Measurements from ENCODE around the gene GYG1. TPM values are rescaled to one million over a fixed set of nuclear protein-coding genes. Genes with fewer than 3 reads are reported as not detected.

The GYG1 gene
- total RNA-seq, 2 experiments from 2014 or later: 71.3 to 74.0 TPM

DNA sequence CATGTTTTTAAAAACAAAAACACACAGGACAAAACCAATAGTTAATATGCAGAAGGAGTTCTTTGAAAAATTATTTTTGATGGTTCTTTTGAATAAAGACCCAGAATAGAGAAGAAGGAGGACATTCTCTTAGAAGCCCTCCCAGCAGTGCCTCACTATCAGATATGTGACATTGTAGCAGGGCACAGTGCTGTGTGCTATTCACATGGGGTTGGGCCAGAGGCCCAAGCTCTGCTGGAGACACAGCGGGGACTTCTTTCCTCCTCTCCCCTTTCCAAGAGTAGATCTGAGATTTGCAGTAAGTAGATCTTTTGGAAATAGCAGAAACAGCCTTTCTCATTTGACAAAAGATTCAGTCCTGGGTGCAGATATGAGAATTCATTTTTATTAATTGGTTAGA lies 6.3 kb downstream of the GYG1 start:
- ATAC-seq (no peak), DNase-seq (no peak)
- CTCF ChIA-PET: interaction anchor here (1.0 kb wide), 1 partner anchor 9 kb away, joined by 3 read pairs; no protein-coding TSS in a partner anchor
- no peak overlapping the region for H3K4me3 Mint-ChIP-seq
- peaks cover 85% of the 10 kb centered on the region for H3K4me1 Mint-ChIP-seq
- H3K27ac Mint-ChIP-seq: peak overlapping the region; percentile 91
- H3K9me3 Mint-ChIP-seq (ENCODE audit: low read depth): no peaks in the 10 kb centered on the region
- no peaks in the 10 kb centered on the region for H3K27me3 Mint-ChIP-seq
- peaks cover 79% of the 10 kb centered on the region for H3K36me3 Mint-ChIP-seq

DNA sequence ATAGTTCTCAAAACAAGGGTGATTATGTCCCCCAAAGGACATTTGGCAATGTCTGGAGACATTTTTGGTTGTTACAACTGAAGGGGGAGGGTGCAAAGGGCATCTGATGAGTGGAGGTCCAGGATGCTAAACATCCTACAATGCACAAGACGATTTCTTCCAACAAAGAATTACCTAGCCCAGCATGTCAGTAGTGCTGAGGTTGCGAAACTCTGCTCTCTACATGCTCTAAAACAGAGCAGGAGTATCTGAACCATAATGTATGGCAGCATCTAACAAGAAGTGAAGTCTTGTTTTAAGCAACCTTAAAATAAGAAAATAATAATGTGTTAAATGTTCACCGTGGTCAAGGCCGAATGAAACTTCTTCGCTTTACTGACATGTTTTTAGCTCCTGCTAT lies 7.0 kb downstream of the GYG1 start:
- CTCF ChIA-PET: interaction anchor here (1.0 to 2.8 kb wide), 4 partner anchors 8 to 43 kb away, joined by 3 to 15 read pairs (median 3); no protein-coding TSS in a partner anchor
- Mint-ChIP-seq H3K27me3 (no peaks in the 10 kb centered on the region), H3K9me3 (ENCODE audit: low read depth) (no peaks in the 10 kb centered on the region), H3K4me3 (peak overlapping the region; percentile 64), H3K4me1 (peaks cover 79% of the 10 kb centered on the region), H3K36me3 (peaks cover 76% of the 10 kb centered on the region), H3K27ac (peak overlapping the region; percentile 91)
- ATAC-seq: no peak
- DNase-seq: no peak

DNA sequence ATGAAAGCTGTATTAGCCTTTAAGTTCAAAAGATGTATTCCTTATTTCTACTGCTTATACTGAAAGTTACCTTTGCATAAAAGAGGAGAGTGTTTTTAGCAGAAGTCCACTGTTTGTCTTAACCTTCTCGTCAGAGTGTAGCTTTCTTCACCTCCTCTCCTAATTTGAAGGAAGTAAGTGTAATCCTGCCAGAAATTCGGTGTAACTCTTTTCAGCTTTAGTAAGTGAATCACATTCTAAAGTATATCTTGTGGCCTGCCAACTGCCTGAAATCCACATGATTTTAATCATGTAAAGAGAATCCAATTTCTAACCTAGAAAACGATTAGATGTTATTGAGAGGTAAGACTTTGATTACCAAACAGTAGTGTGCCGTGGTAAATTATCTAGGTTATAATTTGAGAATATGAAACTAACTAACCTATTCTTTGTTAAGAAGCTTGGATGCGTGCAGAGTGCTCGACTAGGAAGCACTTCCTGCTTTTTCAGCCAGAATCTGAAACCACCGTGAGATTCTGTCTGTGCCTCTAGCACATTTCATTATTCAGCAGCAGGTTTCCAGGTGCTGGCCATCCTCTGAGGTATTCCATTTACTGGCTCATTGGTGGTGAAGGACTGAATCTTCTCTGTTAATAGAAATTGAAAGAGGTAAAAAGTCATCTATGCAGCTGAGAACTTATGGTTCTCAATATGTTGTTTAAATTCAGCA lies 7.5 kb downstream of the GYG1 start:
- CTCF ChIA-PET: interaction anchor here (1.0 to 2.8 kb wide), 4 partner anchors 8 to 44 kb away, joined by 3 to 15 read pairs (median 3); no protein-coding TSS in a partner anchor
- Mint-ChIP-seq H3K4me3 (peak overlapping the region; percentile 64), H3K4me1 (peaks cover 79% of the 10 kb centered on the region)

DNA sequence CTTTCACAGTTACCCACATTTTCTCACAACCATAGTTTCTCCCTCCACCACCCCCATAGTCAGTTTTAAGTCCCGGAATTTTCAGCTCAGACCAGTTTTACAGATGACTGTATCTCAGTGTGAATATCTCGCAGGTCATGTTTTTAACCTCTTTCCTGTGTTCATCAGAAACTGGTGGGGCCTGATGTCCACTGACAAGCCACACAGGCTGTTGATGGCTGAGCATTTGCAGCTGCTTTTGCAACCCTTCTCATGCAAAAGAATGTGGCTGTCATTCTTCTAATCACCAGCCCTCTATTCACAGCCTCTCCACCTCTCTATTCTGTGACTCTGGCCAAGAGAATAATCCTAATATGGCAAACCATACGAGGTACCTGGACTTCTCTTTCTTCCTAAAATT lies 8.5 kb downstream of the GYG1 start:
- no peak for DNase-seq
- H3K4me3 Mint-ChIP-seq: peak overlapping the region; percentile 49
- no peaks in the 10 kb centered on the region for H3K9me3 Mint-ChIP-seq (ENCODE audit: low read depth)
- peak overlapping the region; percentile 80 for H3K27ac Mint-ChIP-seq
- peaks cover 72% of the 10 kb centered on the region for H3K36me3 Mint-ChIP-seq
- H3K27me3 Mint-ChIP-seq: no peaks in the 10 kb centered on the region
- H3K4me1 Mint-ChIP-seq: peaks cover 81% of the 10 kb centered on the region
- CTCF ChIA-PET: interaction anchor here (1.4 to 5.6 kb wide), 3 partner anchors 9 to 130 kb away, joined by 3 to 31 read pairs (median 15); partner anchors contain the start of genes GYG1 and HPS3
- no peak for ATAC-seq

More for the DNA sequence above, 7.5 kb downstream of the GYG1 start:
- Mint-ChIP-seq H3K27ac (peak overlapping the region; percentile 91), H3K9me3 (ENCODE audit: low read depth) (no peaks in the 10 kb centered on the region), H3K27me3 (no peaks in the 10 kb centered on the region), H3K36me3 (peaks cover 73% of the 10 kb centered on the region)
- DNase-seq: peak; percentile 62
- ATAC-seq: peak; percentile 74

DNA sequence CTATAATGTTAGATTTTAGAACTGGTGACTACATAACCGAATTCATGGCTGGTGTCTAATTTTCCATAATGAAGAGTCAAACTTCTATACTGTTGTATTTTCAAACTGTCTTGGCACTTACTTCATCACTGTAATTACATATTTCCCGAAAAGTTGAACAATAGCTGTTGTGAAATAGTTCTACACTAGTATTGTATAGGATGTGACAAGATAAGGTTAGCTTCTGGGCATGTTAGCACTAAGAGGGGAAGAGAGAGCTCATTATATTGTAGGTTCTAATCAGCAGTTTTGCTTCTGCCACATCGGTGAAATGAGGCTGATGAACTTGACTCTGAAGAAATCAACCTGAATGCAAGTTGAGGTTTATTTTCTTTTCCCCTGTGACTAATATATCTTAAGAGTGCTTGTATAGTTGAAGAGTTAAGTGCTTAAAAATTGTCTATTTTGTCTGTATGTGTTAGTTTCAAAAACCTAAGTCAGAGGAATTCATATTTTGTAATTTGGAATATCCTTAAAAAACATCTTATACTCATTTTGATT lies 8.9 kb downstream of the GYG1 start:
- no peak for ATAC-seq
- CTCF ChIA-PET: interaction anchor here (0.7 to 5.6 kb wide), 4 partner anchors 9 to 129 kb away, joined by 3 to 31 read pairs (median 9); partner anchors contain the start of genes GYG1 and HPS3
- H3K36me3 Mint-ChIP-seq: peaks cover 68% of the 10 kb centered on the region
- no peaks in the 10 kb centered on the region for H3K9me3 Mint-ChIP-seq (ENCODE audit: low read depth)
- peaks cover 77% of the 10 kb centered on the region for H3K4me1 Mint-ChIP-seq
- no peak for DNase-seq
- peak overlapping the region; percentile 49 for H3K4me3 Mint-ChIP-seq
- peak overlapping the region; percentile 80 for H3K27ac Mint-ChIP-seq
- H3K27me3 Mint-ChIP-seq: no peaks in the 10 kb centered on the region

DNA sequence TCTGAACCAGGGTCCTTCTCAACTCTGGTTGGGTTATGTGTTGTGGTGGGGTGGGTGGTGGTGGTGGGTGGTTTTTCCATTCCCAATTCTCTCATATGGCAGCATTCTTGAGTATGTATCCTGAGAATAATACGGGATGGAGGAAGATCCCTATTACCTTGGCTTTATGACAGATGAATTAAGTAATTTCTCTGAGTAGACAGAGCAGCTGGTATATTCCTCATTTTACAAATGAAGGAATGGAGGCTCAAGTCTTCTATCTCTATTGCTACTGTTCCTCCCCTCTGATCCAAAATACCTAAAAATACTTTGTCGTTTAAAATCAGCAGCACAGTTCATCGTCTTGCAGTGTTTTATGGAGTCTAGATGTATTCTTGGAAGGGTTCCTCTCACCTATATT lies 10.4 kb downstream of the GYG1 start:
- Mint-ChIP-seq H3K27ac (no peak overlapping the region), H3K36me3 (peaks cover 64% of the 10 kb centered on the region), H3K4me3 (no peak overlapping the region), H3K27me3 (no peaks in the 10 kb centered on the region), H3K9me3 (ENCODE audit: low read depth) (no peaks in the 10 kb centered on the region), H3K4me1 (peaks cover 72% of the 10 kb centered on the region)
- CTCF ChIA-PET: interaction anchor here (0.9 to 5.6 kb wide), 3 partner anchors 11 to 39 kb away, joined by 3 to 31 read pairs (median 4); partner anchors contain the start of gene GYG1
- no peak for DNase-seq
- ATAC-seq: no peak

DNA sequence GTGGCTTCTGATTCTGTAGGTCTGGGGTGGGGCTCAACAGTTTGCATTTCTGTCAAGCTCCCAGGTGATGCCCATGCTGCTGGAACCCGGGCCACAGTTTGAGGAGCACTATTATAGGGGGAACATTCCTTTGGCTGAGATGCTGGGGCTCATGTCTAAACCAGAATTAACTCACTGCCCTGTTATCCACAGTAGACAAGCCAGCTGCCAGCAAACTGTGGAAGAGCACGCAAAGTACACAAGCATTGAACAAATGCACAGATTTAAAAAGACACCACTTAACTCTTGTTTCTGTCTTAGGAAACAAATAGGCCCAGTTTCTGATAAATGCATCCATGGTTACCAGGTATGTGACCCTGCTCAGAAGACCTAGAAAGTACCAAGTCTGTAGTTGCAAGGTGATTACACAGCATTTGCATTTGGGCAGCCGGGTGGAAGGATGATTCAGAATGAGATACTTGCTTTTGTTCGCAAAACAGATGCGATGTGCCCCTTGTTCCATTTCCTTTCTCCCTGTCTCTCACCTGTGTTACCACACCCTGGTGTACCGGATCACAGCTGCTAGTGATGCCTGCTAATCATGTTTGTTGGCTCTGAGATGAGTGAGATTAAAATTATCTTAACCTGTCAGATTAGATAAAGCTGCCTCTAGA lies 12.4 kb downstream of the GYG1 start:
- Mint-ChIP-seq H3K27ac (peak overlapping the region; percentile 41), H3K4me3 (no peak overlapping the region), H3K9me3 (ENCODE audit: low read depth) (no peaks in the 10 kb centered on the region), H3K27me3 (no peaks in the 10 kb centered on the region), H3K36me3 (peaks cover 65% of the 10 kb centered on the region), H3K4me1 (peaks cover 69% of the 10 kb centered on the region)
- CTCF ChIA-PET: interaction anchor here (5.6 kb wide), 1 partner anchor 13 kb away, joined by 31 read pairs; the partner anchor contains the start of gene GYG1
- peak; percentile 71 for DNase-seq
- ATAC-seq: peak; percentile 67

DNA sequence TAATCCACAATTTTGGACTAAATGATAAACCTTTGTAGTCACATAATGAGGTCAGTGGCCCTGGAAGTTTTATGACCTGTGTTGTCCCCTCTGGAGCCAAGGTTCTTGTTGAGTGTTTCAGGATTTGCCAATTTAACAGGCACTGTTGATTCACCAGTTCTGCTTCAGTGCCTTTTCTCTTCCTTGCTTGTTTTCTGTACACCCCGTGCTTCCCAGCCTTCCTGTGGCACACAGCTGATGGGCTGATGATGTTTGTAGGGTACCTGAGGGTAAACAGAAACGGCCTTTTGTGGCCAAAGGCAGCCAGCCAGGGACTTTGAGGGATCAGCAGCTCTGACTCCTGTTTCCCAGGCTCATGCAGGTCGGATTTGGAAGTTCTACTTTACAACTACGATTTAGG lies 13.3 kb downstream of the GYG1 start:
- H3K4me1 Mint-ChIP-seq: peaks cover 70% of the 10 kb centered on the region
- DNase-seq (no peak), ATAC-seq (no peak)
- H3K9me3 Mint-ChIP-seq (ENCODE audit: low read depth): no peaks in the 10 kb centered on the region
- H3K4me3 Mint-ChIP-seq: no peak overlapping the region
- no peak overlapping the region for H3K27ac Mint-ChIP-seq
- CTCF ChIA-PET: interaction anchor here (5.6 kb wide), 1 partner anchor 14 kb away, joined by 31 read pairs; the partner anchor contains the start of gene GYG1
- H3K36me3 Mint-ChIP-seq: peaks cover 65% of the 10 kb centered on the region
- no peaks in the 10 kb centered on the region for H3K27me3 Mint-ChIP-seq

DNA sequence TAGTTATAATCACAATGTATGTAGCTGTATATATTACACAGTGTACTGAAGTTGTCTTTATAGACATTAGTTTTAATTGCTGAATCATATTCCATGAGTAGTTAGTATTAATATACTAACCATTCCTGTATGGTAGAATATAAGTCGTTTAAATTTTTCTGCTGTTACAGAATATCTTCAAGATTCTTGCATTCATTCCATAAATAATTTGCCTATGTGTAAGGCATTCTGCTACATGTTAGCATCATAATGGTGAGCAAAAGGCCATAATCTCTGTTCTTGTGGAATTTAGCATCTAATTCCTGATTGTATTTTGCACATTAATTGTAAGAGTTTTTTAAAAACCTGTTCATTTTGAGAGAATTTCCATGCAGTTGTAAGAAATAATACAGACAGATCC lies 14.1 kb downstream of the GYG1 start:
- no peak overlapping the region for H3K27ac Mint-ChIP-seq
- H3K27me3 Mint-ChIP-seq: no peaks in the 10 kb centered on the region
- CTCF ChIA-PET: interaction anchor here (5.6 kb wide), 1 partner anchor 15 kb away, joined by 31 read pairs; the partner anchor contains the start of gene GYG1
- DNase-seq (no peak), ATAC-seq (no peak)
- no peak overlapping the region for H3K4me3 Mint-ChIP-seq
- H3K9me3 Mint-ChIP-seq (ENCODE audit: low read depth): no peaks in the 10 kb centered on the region
- peaks cover 63% of the 10 kb centered on the region for H3K36me3 Mint-ChIP-seq
- H3K4me1 Mint-ChIP-seq: peaks cover 70% of the 10 kb centered on the region

DNA sequence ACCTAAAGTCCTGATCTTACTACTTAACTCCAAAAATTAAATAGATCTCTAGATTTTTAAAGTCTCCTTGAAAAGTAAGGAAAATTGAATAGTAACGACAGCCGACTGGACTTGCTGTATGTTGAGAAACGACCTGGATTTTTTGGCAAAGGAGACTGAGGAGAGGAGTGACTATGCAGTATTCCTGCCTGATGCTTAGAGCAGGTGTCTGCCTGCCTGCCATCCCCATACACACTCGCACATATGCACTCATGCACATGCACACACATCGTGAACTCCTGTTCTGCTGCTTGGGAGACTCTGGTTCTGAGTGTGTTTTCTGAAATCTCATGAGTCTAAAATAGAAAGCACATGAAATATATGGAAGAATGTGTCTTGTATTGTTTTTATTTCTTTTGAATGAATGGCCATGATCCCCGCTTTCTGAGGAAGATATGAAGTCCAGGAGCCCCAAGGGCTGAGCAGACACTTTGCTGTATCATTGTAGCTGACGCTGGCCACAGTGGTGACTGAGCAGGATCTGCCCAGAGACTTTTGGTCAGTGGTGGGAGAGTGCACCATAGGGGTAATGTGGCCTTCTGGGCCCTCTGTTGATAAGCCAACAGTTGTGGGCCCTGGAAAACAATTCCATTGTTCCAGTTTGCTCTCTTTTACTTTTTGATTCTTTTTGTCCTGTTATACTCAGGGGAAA lies 16.4 kb downstream of the GYG1 start:
- Mint-ChIP-seq H3K27ac (peak overlapping the region; percentile 10), H3K9me3 (ENCODE audit: low read depth) (no peaks in the 10 kb centered on the region), H3K27me3 (no peaks in the 10 kb centered on the region), H3K36me3 (peaks cover 69% of the 10 kb centered on the region), H3K4me1 (peaks cover 73% of the 10 kb centered on the region), H3K4me3 (no peak overlapping the region)
- CTCF ChIA-PET: no interaction called here
- DNase-seq (no peak), ATAC-seq (no peak)

DNA sequence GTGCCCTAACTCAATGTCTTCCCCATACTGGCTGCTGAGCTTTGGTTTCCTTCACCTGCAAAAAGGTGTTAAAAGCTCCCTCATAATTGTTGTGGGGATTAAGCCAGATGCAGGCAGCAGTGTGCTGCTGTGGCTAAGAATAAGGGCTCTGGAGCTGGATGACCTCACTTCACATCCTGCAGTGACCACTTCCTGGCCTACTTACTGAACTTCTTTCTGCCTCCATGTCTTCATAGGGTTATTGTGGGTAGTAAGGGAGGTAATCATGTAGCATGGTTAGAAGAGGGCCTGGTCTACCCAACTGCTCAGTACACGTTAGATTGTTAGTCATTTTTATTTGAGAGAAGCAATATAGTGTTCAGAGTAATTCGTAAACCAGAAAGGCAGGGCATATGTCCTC lies 18.4 kb downstream of the GYG1 start:
- ATAC-seq: peak; percentile 96
- Mint-ChIP-seq H3K36me3 (peaks cover 73% of the 10 kb centered on the region), H3K27ac (peak overlapping the region; percentile 96), H3K9me3 (ENCODE audit: low read depth) (peaks cover 2% of the 10 kb centered on the region), H3K27me3 (no peaks in the 10 kb centered on the region), H3K4me1 (peaks cover 67% of the 10 kb centered on the region), H3K4me3 (peak overlapping the region; percentile 35)
- DNase-seq: peak; percentile 91
- CTCF ChIA-PET: interaction anchor here (1.1 to 2.3 kb wide), 7 partner anchors 10 to 54 kb away, joined by 3 to 15 read pairs (median 4); partner anchors contain the start of gene GYG1

DNA sequence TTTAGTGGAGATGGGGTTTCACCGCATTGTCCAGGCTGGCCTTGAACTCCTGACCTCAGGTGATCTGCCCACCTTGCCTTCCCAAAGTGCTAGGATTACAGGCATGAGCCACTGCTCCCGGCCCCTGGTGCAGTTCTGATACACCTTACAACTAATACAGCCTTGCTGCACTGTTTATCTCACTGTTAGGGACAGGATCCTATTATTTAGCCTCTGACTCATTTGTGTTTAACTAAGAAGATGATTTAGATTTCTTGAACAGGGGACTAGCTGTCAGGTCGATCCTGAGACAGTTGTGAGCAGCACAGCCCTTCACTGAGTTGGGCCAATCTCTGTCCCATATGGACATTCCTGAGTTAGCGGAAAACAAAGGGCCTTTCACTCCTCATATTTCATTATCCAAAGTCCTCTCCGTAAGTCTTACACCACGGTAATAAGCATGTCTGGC lies 19.2 kb downstream of the GYG1 start:
- Mint-ChIP-seq H3K9me3 (ENCODE audit: low read depth) (peaks cover 2% of the 10 kb centered on the region), H3K4me3 (no peak overlapping the region), H3K27me3 (no peaks in the 10 kb centered on the region), H3K4me1 (peaks cover 73% of the 10 kb centered on the region), H3K27ac (peak overlapping the region; percentile 96), H3K36me3 (peaks cover 78% of the 10 kb centered on the region)
- no peak for ATAC-seq
- CTCF ChIA-PET: interaction anchor here (1.4 to 2.3 kb wide), 4 partner anchors 10 to 18 kb away, joined by 3 to 15 read pairs (median 4); no protein-coding TSS in a partner anchor
- DNase-seq: no peak
